Stimulated activated CD4-positive, alpha-beta T cell treated with anti-CD3 and anti-CD28 coated beads, Interleukin-4, amount 100 ng/mL, for 1 hour (primary cell): ENCODE results near the gene LYSMD4.

Experiments used
- DNase-seq: peaks from one replicate; pipeline ENCODE4 v3.0.0-alpha.2; 2020

Gene LYSMD4

GRCh38 chr15:99703603-99704443 is 29.4 kb downstream of the LYSMD4 start:
- no peak for DNase-seq

- no peak for DNase-seq
Observed at GRCh38 chr15:99702895-99703602, 30.2 kb downstream of the LYSMD4 start.

- no peak for DNase-seq
Observed at GRCh38 chr15:99696096-99696495, 37.1 kb downstream of the LYSMD4 start.

GRCh38 chr15:99692825-99693224 is 40.4 kb downstream of the LYSMD4 start:
- DNase-seq: no peak

- no peak for DNase-seq
Observed at GRCh38 chr15:99686290-99686689, 46.9 kb downstream of the LYSMD4 start.

- no peak for DNase-seq
Observed at GRCh38 chr15:99683000-99683670, 50.1 kb downstream of the LYSMD4 start.

- DNase-seq: no peak
Observed at GRCh38 chr15:99682455-99682854, 50.8 kb downstream of the LYSMD4 start.

GRCh38 chr15:99681990-99682389 is 51.2 kb downstream of the LYSMD4 start:
- no peak for DNase-seq

- no peak for DNase-seq
Observed at GRCh38 chr15:99680276-99680675, 53.0 kb downstream of the LYSMD4 start.

GRCh38 chr15:99677540-99678134 is 55.6 kb downstream of the LYSMD4 start:
- no peak for DNase-seq
